Loucy (cell line): ENCODE results near the gene MAGEA2.
"Not testable (repeated sequence)": the region's sequence is repeated elsewhere in the genome, so short reads cannot be mapped to it uniquely, and the experiment has no call there.

Experiments
- EZH2phosphoT487 ChIP-seq: fragments of 200-600 bp; IDR thresholded peaks from 2 replicates; pipeline ENCODE4 v1.6.1; 2018; ENCODE audit warnings: antibody characterized with exemption, mild to moderate bottlenecking, moderate library complexity, borderline replicate concordance
- TF ChIP-seq, protein P1 (sequence below): fragments of 200-600 bp; sonication (generic); conservative IDR thresholded peaks from 2 replicates; pipeline ENCODE4 v1.5.1; 2014; ENCODE audit warnings: mild to moderate bottlenecking, antibody characterized with exemption, low read length

DNA sequence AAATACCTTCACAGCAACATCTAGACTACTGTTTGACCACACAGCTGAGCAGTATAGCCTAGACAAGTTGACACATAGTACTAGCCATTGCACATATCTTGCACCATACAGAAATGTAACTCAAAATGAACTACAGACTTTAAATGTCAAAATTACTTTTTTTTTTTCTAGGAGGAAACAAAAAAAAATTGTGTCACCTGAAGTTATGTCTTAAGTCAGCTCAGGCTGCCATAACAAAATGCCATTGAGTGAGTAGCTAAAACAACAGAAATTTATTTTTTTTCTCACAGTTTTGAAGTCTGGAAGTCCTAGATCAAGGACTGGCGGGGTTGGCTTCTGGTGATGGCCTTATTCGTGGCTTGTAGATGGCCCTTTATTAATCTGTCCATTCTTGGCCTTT, 44.5 kb downstream of the MAGEA2 start, which contains the start of gene CSAG2:
- TF ChIP-seq, protein P1, sequence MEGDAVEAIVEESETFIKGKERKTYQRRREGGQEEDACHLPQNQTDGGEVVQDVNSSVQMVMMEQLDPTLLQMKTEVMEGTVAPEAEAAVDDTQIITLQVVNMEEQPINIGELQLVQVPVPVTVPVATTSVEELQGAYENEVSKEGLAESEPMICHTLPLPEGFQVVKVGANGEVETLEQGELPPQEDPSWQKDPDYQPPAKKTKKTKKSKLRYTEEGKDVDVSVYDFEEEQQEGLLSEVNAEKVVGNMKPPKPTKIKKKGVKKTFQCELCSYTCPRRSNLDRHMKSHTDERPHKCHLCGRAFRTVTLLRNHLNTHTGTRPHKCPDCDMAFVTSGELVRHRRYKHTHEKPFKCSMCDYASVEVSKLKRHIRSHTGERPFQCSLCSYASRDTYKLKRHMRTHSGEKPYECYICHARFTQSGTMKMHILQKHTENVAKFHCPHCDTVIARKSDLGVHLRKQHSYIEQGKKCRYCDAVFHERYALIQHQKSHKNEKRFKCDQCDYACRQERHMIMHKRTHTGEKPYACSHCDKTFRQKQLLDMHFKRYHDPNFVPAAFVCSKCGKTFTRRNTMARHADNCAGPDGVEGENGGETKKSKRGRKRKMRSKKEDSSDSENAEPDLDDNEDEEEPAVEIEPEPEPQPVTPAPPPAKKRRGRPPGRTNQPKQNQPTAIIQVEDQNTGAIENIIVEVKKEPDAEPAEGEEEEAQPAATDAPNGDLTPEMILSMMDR: not testable (repeated sequence)
- not testable (repeated sequence) for TF ChIP-seq EZH2phosphoT487
